Panc1 (cell line): ENCODE measurements around the gene HS3ST2. TPM values are rescaled to one million over a fixed set of nuclear protein-coding genes. Genes with fewer than 3 reads are reported as not detected.
"Not testable (repeated sequence)": the region's sequence is repeated elsewhere in the genome, so short reads cannot be mapped to it uniquely, and the experiment has no call there.

ENCODE experiments used
- ATAC-seq: fragments of 200-7000 bp; cut with Tn5 transposase; 2 replicates; pipeline ENCODE4 v1.9.1; 2020; ENCODE audit warnings: mild to moderate bottlenecking, moderate library complexity
- BruUV-seq: library from RNA; stranded (reverse); fragments of 400-500 nt; replicated peaks from 2 replicates; lab custom pipeline; 2021; lab: Mats Ljungman, UMichigan
- CTCF ChIA-PET: fragments of 300-600 bp; sonication (Branson Sonifier 250); formaldehyde crosslinking; loops from one replicate; lab custom pipeline; 2022; ENCODE audit warnings: antibody characterized with exemption; lab: Charles Lee
- POLR2A ChIA-PET: fragments of 300-600 bp; sonication (Branson Sonifier 250); formaldehyde crosslinking; loops from one replicate; lab custom pipeline; 2022; ENCODE audit warnings: antibody characterized with exemption; lab: Charles Lee
- DNase-seq: peaks from one replicate; pipeline ENCODE4 v3.0.0-alpha.2; 2010; ENCODE audit warnings: low read depth, low spot score
- H3K27ac ChIP-seq: 2 replicates; pipeline ENCODE4 v1.5.1; 2011; ENCODE audit warnings: mild to moderate bottlenecking, low read length, inconsistent platforms
- H3K27me3 ChIP-seq: fragments of 200-500 bp; sonication (Bioruptor generic); 2 replicates; pipeline ENCODE4 v1.6.0; 2014; ENCODE audit warnings: low read length, inconsistent platforms; ENCODE audit not compliant: control insufficient read depth, insufficient read depth
- H3K36me3 ChIP-seq: fragments of 200-500 bp; sonication (Bioruptor generic); 2 replicates; pipeline ENCODE4 v1.5.1; 2014; ENCODE audit warnings: inconsistent platforms, mild to moderate bottlenecking, low read length, moderate library complexity; ENCODE audit not compliant: control insufficient read depth, insufficient read depth
- H3K4me1 ChIP-seq: 2 replicates; pipeline ENCODE4 v1.5.1; 2011; ENCODE audit warnings: inconsistent platforms, mild to moderate bottlenecking, low read length, moderate library complexity; ENCODE audit not compliant: control insufficient read depth, insufficient read depth
- H3K4me3 ChIP-seq, 2 experiments: 2 replicates each; pipeline ENCODE4 v1.5.1; 2011 to 2012; ENCODE audit warnings: low read depth in 2 of 2, low read length in 2 of 2, mild to moderate bottlenecking in 2 of 2, inconsistent platforms in 1 of 2, moderate library complexity in 1 of 2
- H3K9me3 ChIP-seq: fragments of 200-500 bp; sonication (Bioruptor generic); 2 replicates; pipeline ENCODE4 v1.5.1; 2014; ENCODE audit warnings: low read depth, mild to moderate bottlenecking, inconsistent platforms, low read length, moderate library complexity; ENCODE audit not compliant: control insufficient read depth, insufficient read depth
- POLR2AphosphoS5 ChIP-seq: IDR thresholded peaks from 2 replicates; pipeline ENCODE4 v1.6.1; 2012; ENCODE audit warnings: mild to moderate bottlenecking, low read depth, low read length, moderate library complexity
- SIN3A ChIP-seq: IDR thresholded peaks from 2 replicates; pipeline ENCODE4 v1.6.1; 2012; ENCODE audit warnings: low read depth, mild to moderate bottlenecking, low read length, moderate library complexity, borderline replicate concordance; ENCODE audit not compliant: insufficient read depth
- TCF7L2 ChIP-seq: IDR thresholded peaks from 2 replicates; pipeline ENCODE4 v1.6.1; 2011; ENCODE audit warnings: mild to moderate bottlenecking, low read depth, low read length, inconsistent platforms
- in situ Hi-C: cut with HindIII; loops from 2 replicates; pipeline ENCODE4 v1.10.0; 2016; ENCODE audit warnings: low sequenced_read_pairs, low pct_unique_long_range_greater_than_20kb
- intact Hi-C: fragments of 100-400 bp; cut with micrococcal nuclease; formaldehyde crosslinking; loops from one replicate; pipeline ENCODE4 v1.10.0; 2022; ENCODE audit not compliant: unreplicated experiment
- total RNA-seq: library from RNA; stranded (reverse); gene quantifications from one replicate; pipeline ENCODE4 v1.2.1, GENCODE V29; 2021; ENCODE audit not compliant: unreplicated experiment
- TF ChIP-seq, protein P1 (sequence below): fragments of 450-650 bp; IDR thresholded peaks from 2 replicates; pipeline ENCODE4 v1.5.1; 2017; ENCODE audit warnings: mild to moderate bottlenecking
- TF ChIP-seq, protein P2 (sequence below), 2 experiments: IDR thresholded peaks; 2 replicates each; pipeline ENCODE4 v1.6.1; 2011 to 2012; ENCODE audit warnings: low read depth in 2 of 2, control low read depth in 1 of 2, low read length in 1 of 2, mild to moderate bottlenecking in 1 of 2, moderate library complexity in 1 of 2; ENCODE audit not compliant: insufficient read depth in 1 of 2

HS3ST2 gene
- total RNA-seq, 1 experiment from 2014 or later, result not detected

DNA sequence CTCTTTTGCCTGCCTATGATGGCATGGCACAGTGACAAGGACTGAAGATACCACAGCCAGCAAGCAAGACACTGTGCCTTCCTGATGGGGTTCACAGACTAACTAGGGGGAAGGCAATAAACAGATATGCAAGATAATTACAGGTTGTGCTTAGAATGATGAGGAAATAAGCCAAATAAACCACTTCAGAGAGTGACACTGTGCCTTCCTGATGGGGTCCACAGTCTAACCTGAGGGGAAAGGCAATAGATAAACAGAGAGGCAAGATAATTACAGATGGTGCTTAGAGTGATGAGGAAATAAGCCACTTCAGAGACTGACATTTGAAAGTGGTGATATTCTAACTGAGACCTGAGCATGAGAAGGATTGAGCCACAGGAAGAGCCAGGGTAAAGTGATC lies 84.2 kb downstream of the HS3ST2 start:
- CTCF ChIA-PET, result interaction anchor here (1.1 kb wide), 1 partner anchor 15 kb away, joined by 5 read pairs; no protein-coding TSS in a partner anchor
- in situ Hi-C loops, result no loop called here
- H3K27me3 ChIP-seq, result peaks cover 36% of the 10 kb centered on the region

DNA sequence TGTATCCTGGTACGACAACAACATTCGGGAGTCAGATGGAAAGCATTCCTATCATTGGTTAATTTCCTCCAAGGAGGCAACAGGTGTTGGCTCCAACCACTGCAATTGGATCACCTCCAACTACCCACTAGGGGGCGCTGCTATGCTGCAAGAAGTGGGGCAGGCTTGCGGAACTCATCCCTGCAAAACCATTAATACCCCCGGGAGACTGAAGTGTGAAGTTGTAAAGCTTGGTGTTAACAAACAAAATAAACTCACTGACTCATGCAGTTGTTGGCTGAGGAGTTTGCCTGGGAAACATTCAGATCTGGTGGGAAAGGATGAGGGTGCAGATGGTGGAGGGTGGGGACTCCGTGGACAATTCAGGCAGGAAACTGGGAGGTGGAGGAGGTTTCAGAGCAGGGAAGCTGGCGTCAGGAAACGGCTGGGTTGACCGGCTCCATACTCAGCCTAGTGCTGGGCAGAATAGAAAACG lies 84.9 kb downstream of the HS3ST2 start:
- ChIA-PET POLR2A (no interaction called here), CTCF (interaction anchor here (1.1 kb wide), 1 partner anchor 15 kb away, joined by 5 read pairs; no protein-coding TSS in a partner anchor)
- Histone ChIP-seq H3K36me3 (no peaks in the 10 kb centered on the region), H3K4me3 (no peak overlapping the region), H3K27me3 (peaks cover 40% of the 10 kb centered on the region), H3K9me3 (no peaks in the 10 kb centered on the region), H3K4me1 (no peaks in the 10 kb centered on the region), H3K27ac (no peak overlapping the region)
- intact Hi-C loops (loop anchor here (2.0 kb wide), 1 partner anchor 162 kb away; no protein-coding TSS in a partner anchor), in situ Hi-C loops (no loop called here)
- ATAC-seq (peak; percentile 85), DNase-seq (peak; percentile 30)
- no TSS peak for BruUV-seq
- TF ChIP-seq, protein P1, sequence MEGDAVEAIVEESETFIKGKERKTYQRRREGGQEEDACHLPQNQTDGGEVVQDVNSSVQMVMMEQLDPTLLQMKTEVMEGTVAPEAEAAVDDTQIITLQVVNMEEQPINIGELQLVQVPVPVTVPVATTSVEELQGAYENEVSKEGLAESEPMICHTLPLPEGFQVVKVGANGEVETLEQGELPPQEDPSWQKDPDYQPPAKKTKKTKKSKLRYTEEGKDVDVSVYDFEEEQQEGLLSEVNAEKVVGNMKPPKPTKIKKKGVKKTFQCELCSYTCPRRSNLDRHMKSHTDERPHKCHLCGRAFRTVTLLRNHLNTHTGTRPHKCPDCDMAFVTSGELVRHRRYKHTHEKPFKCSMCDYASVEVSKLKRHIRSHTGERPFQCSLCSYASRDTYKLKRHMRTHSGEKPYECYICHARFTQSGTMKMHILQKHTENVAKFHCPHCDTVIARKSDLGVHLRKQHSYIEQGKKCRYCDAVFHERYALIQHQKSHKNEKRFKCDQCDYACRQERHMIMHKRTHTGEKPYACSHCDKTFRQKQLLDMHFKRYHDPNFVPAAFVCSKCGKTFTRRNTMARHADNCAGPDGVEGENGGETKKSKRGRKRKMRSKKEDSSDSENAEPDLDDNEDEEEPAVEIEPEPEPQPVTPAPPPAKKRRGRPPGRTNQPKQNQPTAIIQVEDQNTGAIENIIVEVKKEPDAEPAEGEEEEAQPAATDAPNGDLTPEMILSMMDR, result peak; percentile 84
- no peak for TF ChIP-seq POLR2AphosphoS5

More for the DNA sequence above, 84.2 kb downstream of the HS3ST2 start:
- POLR2A ChIA-PET, result no interaction called here
- ATAC-seq, result no peak
- H3K4me1 ChIP-seq, result no peaks in the 10 kb centered on the region
- H3K9me3 ChIP-seq, result no peaks in the 10 kb centered on the region
- intact Hi-C loops, result loop anchor here (2.0 kb wide), 1 partner anchor 163 kb away; no protein-coding TSS in a partner anchor
- DNase-seq, result no peak
- no peak for TF ChIP-seq TCF7L2
- TF ChIP-seq, protein P1, result no peak
- no peak for TF ChIP-seq SIN3A
- TF ChIP-seq, protein P2, sequence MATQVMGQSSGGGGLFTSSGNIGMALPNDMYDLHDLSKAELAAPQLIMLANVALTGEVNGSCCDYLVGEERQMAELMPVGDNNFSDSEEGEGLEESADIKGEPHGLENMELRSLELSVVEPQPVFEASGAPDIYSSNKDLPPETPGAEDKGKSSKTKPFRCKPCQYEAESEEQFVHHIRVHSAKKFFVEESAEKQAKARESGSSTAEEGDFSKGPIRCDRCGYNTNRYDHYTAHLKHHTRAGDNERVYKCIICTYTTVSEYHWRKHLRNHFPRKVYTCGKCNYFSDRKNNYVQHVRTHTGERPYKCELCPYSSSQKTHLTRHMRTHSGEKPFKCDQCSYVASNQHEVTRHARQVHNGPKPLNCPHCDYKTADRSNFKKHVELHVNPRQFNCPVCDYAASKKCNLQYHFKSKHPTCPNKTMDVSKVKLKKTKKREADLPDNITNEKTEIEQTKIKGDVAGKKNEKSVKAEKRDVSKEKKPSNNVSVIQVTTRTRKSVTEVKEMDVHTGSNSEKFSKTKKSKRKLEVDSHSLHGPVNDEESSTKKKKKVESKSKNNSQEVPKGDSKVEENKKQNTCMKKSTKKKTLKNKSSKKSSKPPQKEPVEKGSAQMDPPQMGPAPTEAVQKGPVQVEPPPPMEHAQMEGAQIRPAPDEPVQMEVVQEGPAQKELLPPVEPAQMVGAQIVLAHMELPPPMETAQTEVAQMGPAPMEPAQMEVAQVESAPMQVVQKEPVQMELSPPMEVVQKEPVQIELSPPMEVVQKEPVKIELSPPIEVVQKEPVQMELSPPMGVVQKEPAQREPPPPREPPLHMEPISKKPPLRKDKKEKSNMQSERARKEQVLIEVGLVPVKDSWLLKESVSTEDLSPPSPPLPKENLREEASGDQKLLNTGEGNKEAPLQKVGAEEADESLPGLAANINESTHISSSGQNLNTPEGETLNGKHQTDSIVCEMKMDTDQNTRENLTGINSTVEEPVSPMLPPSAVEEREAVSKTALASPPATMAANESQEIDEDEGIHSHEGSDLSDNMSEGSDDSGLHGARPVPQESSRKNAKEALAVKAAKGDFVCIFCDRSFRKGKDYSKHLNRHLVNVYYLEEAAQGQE (IDR thresholded peaks at IDR 0.05; ENCODE audit: insufficient read depth in 1 of 2, low read depth in 2 of 2, low read length in 1 of 2), result no peak
- no peak for TF ChIP-seq POLR2AphosphoS5
- H3K36me3 ChIP-seq, result no peaks in the 10 kb centered on the region
- no peak overlapping the region for H3K4me3 ChIP-seq
- no peak overlapping the region for H3K27ac ChIP-seq
- no TSS peak for BruUV-seq

DNA sequence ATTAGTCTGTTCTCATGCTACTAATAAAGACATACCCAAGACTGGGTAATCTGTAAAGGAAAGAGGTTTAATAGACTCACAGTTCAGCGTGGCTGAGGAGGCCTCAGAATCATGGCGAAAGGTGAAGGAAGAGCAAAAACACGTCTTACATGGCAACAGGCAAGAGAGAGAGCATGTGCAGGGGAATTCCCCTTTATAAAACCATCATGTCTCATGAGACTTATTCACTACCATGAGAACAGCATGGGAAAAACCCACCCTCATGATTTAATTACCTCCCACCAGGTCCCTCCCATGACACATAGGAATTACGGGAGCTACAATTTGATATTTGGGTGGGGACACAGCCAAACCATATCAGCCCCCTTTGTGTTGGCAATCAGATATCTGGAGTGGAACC lies 85.6 kb downstream of the HS3ST2 start:
- H3K27ac ChIP-seq, DNase-seq, H3K4me3 ChIP-seq, POLR2A ChIA-PET, in situ Hi-C loops, BruUV-seq, ATAC-seq, H3K36me3 ChIP-seq, H3K4me1 ChIP-seq, H3K9me3 ChIP-seq: not testable (repeated sequence)
- H3K27me3 ChIP-seq, result peaks cover 44% of the 10 kb centered on the region
- intact Hi-C loops, result loop anchor here (2.0 kb wide), 1 partner anchor 161 kb away; no protein-coding TSS in a partner anchor
- CTCF ChIA-PET, result interaction anchor here (1.1 kb wide), 1 partner anchor 16 kb away, joined by 5 read pairs; no protein-coding TSS in a partner anchor
